Panc1 (cell line): ENCODE results near the gene SLC6A6. TPM values are rescaled to one million over a fixed set of nuclear protein-coding genes. Genes with fewer than 3 reads are reported as not detected.

Experiments used
- ATAC-seq: fragments of 200-7000 bp; cut with Tn5 transposase; 2 replicates; pipeline ENCODE4 v1.9.1; 2020; ENCODE audit warnings: mild to moderate bottlenecking, moderate library complexity
- BruUV-seq: library from RNA; stranded (reverse); fragments of 400-500 nt; replicated peaks from 2 replicates; lab custom pipeline; 2021; lab: Mats Ljungman, UMichigan
- CTCF ChIA-PET: fragments of 300-600 bp; sonication (Branson Sonifier 250); formaldehyde crosslinking; loops from one replicate; lab custom pipeline; 2022; ENCODE audit warnings: antibody characterized with exemption; lab: Charles Lee
- POLR2A ChIA-PET: fragments of 300-600 bp; sonication (Branson Sonifier 250); formaldehyde crosslinking; loops from one replicate; lab custom pipeline; 2022; ENCODE audit warnings: antibody characterized with exemption; lab: Charles Lee
- DNase-seq: peaks from one replicate; pipeline ENCODE4 v3.0.0-alpha.2; 2010; ENCODE audit warnings: low read depth, low spot score
- H3K27ac ChIP-seq: 2 replicates; pipeline ENCODE4 v1.5.1; 2011; ENCODE audit warnings: mild to moderate bottlenecking, low read length, inconsistent platforms
- H3K27me3 ChIP-seq: fragments of 200-500 bp; sonication (Bioruptor generic); 2 replicates; pipeline ENCODE4 v1.6.0; 2014; ENCODE audit warnings: low read length, inconsistent platforms; ENCODE audit not compliant: control insufficient read depth, insufficient read depth
- H3K36me3 ChIP-seq: fragments of 200-500 bp; sonication (Bioruptor generic); 2 replicates; pipeline ENCODE4 v1.5.1; 2014; ENCODE audit warnings: inconsistent platforms, mild to moderate bottlenecking, low read length, moderate library complexity; ENCODE audit not compliant: control insufficient read depth, insufficient read depth
- H3K4me1 ChIP-seq: 2 replicates; pipeline ENCODE4 v1.5.1; 2011; ENCODE audit warnings: inconsistent platforms, mild to moderate bottlenecking, low read length, moderate library complexity; ENCODE audit not compliant: control insufficient read depth, insufficient read depth
- H3K4me3 ChIP-seq, 2 experiments: 2 replicates each; pipeline ENCODE4 v1.5.1; 2011 to 2012; ENCODE audit warnings: low read depth in 2 of 2, low read length in 2 of 2, mild to moderate bottlenecking in 2 of 2, inconsistent platforms in 1 of 2, moderate library complexity in 1 of 2
- H3K9me3 ChIP-seq: fragments of 200-500 bp; sonication (Bioruptor generic); 2 replicates; pipeline ENCODE4 v1.5.1; 2014; ENCODE audit warnings: low read depth, mild to moderate bottlenecking, inconsistent platforms, low read length, moderate library complexity; ENCODE audit not compliant: control insufficient read depth, insufficient read depth
- POLR2AphosphoS5 ChIP-seq: IDR thresholded peaks from 2 replicates; pipeline ENCODE4 v1.6.1; 2012; ENCODE audit warnings: mild to moderate bottlenecking, low read depth, low read length, moderate library complexity
- SIN3A ChIP-seq: IDR thresholded peaks from 2 replicates; pipeline ENCODE4 v1.6.1; 2012; ENCODE audit warnings: low read depth, mild to moderate bottlenecking, low read length, moderate library complexity, borderline replicate concordance; ENCODE audit not compliant: insufficient read depth
- TCF7L2 ChIP-seq: IDR thresholded peaks from 2 replicates; pipeline ENCODE4 v1.6.1; 2011; ENCODE audit warnings: mild to moderate bottlenecking, low read depth, low read length, inconsistent platforms
- in situ Hi-C: cut with HindIII; loops from 2 replicates; pipeline ENCODE4 v1.10.0; 2016; ENCODE audit warnings: low sequenced_read_pairs, low pct_unique_long_range_greater_than_20kb
- intact Hi-C: fragments of 100-400 bp; cut with micrococcal nuclease; formaldehyde crosslinking; loops from one replicate; pipeline ENCODE4 v1.10.0; 2022; ENCODE audit not compliant: unreplicated experiment
- total RNA-seq: library from RNA; stranded (reverse); gene quantifications from one replicate; pipeline ENCODE4 v1.2.1, GENCODE V29; 2021; ENCODE audit not compliant: unreplicated experiment
- TF ChIP-seq, protein P1 (sequence below), 2 experiments: IDR thresholded peaks; 2 replicates each; pipeline ENCODE4 v1.6.1; 2011 to 2012; ENCODE audit warnings: low read depth in 2 of 2, control low read depth in 1 of 2, low read length in 1 of 2, mild to moderate bottlenecking in 1 of 2, moderate library complexity in 1 of 2; ENCODE audit not compliant: insufficient read depth in 1 of 2
- TF ChIP-seq, protein P2 (sequence below): fragments of 450-650 bp; IDR thresholded peaks from 2 replicates; pipeline ENCODE4 v1.5.1; 2017; ENCODE audit warnings: mild to moderate bottlenecking

The SLC6A6 gene
- total RNA-seq, 1 experiment from 2014 or later, result 61.0 TPM

DNA sequence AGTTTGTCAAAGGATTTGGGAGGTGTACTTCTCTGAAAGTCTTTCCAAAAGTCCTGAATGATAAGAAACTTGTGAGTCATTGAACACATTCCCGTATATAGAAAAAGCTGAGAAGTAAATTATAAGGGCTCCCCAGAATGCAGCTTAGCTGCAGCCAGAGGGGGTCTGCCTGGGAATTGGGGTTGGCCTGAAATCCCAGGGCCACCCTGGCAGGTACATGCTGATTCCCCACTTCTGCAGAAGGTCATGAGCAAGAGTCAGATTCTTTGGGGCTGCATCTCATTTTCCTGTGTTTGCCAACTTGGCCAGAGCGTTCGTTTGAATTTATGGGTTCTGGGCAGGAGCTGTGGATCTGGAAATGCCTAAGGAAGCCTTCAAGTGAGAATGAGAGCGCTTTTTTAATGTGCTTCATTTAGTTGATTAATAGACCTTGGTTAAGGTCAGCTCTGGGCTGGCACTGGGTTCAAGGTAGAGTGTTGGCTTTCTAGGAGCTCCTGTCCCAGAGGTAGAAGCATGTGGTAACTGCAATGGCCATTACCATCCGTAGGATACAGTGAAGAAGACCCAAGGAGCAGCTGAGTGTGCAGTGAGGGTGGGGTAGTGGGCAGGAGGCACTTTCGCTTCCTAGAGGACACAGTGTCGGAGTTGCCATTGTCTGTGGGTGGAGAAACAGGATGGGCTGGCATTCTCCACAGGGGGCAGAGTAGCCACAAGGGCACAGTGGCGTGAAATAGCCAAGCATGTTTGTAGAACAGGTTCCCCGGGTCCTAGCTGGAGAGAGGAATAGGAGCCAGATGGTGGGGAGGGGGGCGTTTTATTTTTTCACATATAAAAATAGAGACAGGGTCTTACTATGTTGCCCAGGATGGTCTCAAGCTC lies 3.2 kb downstream of the SLC6A6 start:
- Histone ChIP-seq H3K4me3 (peak overlapping the region; percentile 87 to 88), H3K27me3 (no peaks in the 10 kb centered on the region), H3K27ac (peak overlapping the region; percentile 85), H3K4me1 (peaks cover 42% of the 10 kb centered on the region), H3K9me3 (no peaks in the 10 kb centered on the region), H3K36me3 (no peaks in the 10 kb centered on the region; the same call in 1 of the 2 replicates)
- in situ Hi-C loops, result no loop called here
- TF ChIP-seq, protein P1, sequence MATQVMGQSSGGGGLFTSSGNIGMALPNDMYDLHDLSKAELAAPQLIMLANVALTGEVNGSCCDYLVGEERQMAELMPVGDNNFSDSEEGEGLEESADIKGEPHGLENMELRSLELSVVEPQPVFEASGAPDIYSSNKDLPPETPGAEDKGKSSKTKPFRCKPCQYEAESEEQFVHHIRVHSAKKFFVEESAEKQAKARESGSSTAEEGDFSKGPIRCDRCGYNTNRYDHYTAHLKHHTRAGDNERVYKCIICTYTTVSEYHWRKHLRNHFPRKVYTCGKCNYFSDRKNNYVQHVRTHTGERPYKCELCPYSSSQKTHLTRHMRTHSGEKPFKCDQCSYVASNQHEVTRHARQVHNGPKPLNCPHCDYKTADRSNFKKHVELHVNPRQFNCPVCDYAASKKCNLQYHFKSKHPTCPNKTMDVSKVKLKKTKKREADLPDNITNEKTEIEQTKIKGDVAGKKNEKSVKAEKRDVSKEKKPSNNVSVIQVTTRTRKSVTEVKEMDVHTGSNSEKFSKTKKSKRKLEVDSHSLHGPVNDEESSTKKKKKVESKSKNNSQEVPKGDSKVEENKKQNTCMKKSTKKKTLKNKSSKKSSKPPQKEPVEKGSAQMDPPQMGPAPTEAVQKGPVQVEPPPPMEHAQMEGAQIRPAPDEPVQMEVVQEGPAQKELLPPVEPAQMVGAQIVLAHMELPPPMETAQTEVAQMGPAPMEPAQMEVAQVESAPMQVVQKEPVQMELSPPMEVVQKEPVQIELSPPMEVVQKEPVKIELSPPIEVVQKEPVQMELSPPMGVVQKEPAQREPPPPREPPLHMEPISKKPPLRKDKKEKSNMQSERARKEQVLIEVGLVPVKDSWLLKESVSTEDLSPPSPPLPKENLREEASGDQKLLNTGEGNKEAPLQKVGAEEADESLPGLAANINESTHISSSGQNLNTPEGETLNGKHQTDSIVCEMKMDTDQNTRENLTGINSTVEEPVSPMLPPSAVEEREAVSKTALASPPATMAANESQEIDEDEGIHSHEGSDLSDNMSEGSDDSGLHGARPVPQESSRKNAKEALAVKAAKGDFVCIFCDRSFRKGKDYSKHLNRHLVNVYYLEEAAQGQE (IDR thresholded peaks at IDR 0.05; ENCODE audit: insufficient read depth in 1 of 2, low read depth in 2 of 2, low read length in 1 of 2), result no peak
- TF ChIP-seq SIN3A (no peak), TCF7L2 (no peak), POLR2AphosphoS5 (no peak)
- TF ChIP-seq, protein P2, sequence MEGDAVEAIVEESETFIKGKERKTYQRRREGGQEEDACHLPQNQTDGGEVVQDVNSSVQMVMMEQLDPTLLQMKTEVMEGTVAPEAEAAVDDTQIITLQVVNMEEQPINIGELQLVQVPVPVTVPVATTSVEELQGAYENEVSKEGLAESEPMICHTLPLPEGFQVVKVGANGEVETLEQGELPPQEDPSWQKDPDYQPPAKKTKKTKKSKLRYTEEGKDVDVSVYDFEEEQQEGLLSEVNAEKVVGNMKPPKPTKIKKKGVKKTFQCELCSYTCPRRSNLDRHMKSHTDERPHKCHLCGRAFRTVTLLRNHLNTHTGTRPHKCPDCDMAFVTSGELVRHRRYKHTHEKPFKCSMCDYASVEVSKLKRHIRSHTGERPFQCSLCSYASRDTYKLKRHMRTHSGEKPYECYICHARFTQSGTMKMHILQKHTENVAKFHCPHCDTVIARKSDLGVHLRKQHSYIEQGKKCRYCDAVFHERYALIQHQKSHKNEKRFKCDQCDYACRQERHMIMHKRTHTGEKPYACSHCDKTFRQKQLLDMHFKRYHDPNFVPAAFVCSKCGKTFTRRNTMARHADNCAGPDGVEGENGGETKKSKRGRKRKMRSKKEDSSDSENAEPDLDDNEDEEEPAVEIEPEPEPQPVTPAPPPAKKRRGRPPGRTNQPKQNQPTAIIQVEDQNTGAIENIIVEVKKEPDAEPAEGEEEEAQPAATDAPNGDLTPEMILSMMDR, result no peak
- POLR2A ChIA-PET, result no interaction called here
- DNase-seq (no peak), ATAC-seq (no peak)
- CTCF ChIA-PET, result interaction anchor here (0.8 to 1.5 kb wide), 2 partner anchors 45 to 202 kb away, joined by 3 to 4 read pairs; no protein-coding TSS in a partner anchor
- intact Hi-C loops, result loop anchor here (10.0 kb wide), 1 partner anchor 49 kb away; no protein-coding TSS in a partner anchor
- BruUV-seq, result TSS peak; percentile 59

DNA sequence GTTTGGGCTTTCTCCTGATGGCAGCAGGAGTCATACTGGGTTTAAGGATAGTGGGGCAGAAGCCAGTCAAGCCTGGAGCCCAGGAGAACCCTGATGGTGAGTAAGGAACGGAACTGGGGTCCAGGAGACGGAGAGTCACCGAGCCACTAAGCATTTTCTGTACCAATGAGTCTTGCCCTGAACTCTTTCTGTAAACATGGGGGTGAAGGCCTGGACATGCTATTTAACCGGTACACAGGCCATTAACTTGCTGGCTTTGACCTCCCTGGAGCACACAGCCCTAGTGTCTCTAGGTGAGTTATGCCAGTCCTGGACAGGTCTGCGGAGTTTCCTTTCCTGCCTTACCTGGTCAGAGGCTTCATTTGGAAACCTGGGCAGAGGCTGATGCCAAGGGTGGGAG lies 3.9 kb downstream of the SLC6A6 start:
- ChIA-PET POLR2A (no interaction called here), CTCF (interaction anchor here (1.5 kb wide), 1 partner anchor 203 kb away, joined by 4 read pairs; no protein-coding TSS in a partner anchor)
- no TSS peak for BruUV-seq
- Histone ChIP-seq H3K27ac (peak overlapping the region; percentile 85; the same call in 1 of the 2 replicates), H3K4me1 (peaks cover 49% of the 10 kb centered on the region), H3K4me3 (peak overlapping the region; percentile 87 to 88; a peak in 3 of 4 replicates), H3K9me3 (no peaks in the 10 kb centered on the region), H3K27me3 (no peaks in the 10 kb centered on the region), H3K36me3 (no peaks in the 10 kb centered on the region; the same call in 1 of the 2 replicates)
- no peak for TF ChIP-seq SIN3A
- TF ChIP-seq, protein P1 (IDR thresholded peaks at IDR 0.05; ENCODE audit: insufficient read depth in 1 of 2, low read depth in 2 of 2, low read length in 1 of 2), result no peak
- TF ChIP-seq, protein P2, result no peak
- no peak for TF ChIP-seq POLR2AphosphoS5
- TF ChIP-seq TCF7L2, result no peak
- intact Hi-C loops (loop anchor here (10.0 kb wide), 1 partner anchor 48 kb away; no protein-coding TSS in a partner anchor), in situ Hi-C loops (no loop called here)
- ATAC-seq (no peak), DNase-seq (no peak)
